CD14-positive monocyte (primary cell): ENCODE measurements around the gene FAM20B. TPM values are rescaled to one million over a fixed set of nuclear protein-coding genes. Genes with fewer than 3 reads are reported as not detected.

Source experiments
- DNase-seq, 3 donors: peaks; one replicate each; pipeline ENCODE4 v3.0.0-alpha.2; 2011 to 2022
- H2AFZ ChIP-seq: 2 replicates; pipeline ENCODE4 v1.6.0; 2012; ENCODE audit warnings: mild to moderate bottlenecking, low read depth, low read length, inconsistent platforms; ENCODE audit not compliant: insufficient read depth, poor library complexity, severe bottlenecking
- H3K27ac ChIP-seq, 2 donors: 1 replicate in 1 of 2; 2 replicates in 1 of 2; pipeline ENCODE4 v1.5.1; 2012 to 2013; ENCODE audit warnings: low read length in 2 of 2, control low read depth in 1 of 2, inconsistent platforms in 1 of 2, low read depth in 1 of 2, mild to moderate bottlenecking in 1 of 2
- H3K27me3 ChIP-seq, 2 donors: one replicate each; pipeline versions ENCODE4 v1.6.0 to v1.6.1; 2011 to 2013; ENCODE audit warnings: low read length in 2 of 2; ENCODE audit not compliant: control insufficient read depth in 2 of 2, insufficient read depth in 2 of 2
- H3K36me3 ChIP-seq, 2 donors: replicated peaks in 1 of 2; 1 replicate in 1 of 2; 2 replicates in 1 of 2; pipeline versions ENCODE4 v1.5.1 to v1.6.1; 2012 to 2013; ENCODE audit warnings: low read length in 2 of 2, control low read depth in 1 of 2, inconsistent platforms in 1 of 2, mild to moderate bottlenecking in 1 of 2; ENCODE audit not compliant: insufficient read depth in 2 of 2, control insufficient read depth in 1 of 2
- H3K4me1 ChIP-seq, 2 donors: 1 replicate in 1 of 2; 2 replicates in 1 of 2; pipeline versions ENCODE4 v1.5.1 to v1.6.1; 2012 to 2013; ENCODE audit warnings: low read length in 2 of 2, control low read depth in 1 of 2, inconsistent platforms in 1 of 2, mild to moderate bottlenecking in 1 of 2, moderate library complexity in 1 of 2; ENCODE audit not compliant: insufficient read depth in 2 of 2, control insufficient read depth in 1 of 2
- H3K4me2 ChIP-seq: replicated peaks from 2 replicates; pipeline ENCODE3; 2012; ENCODE audit warnings: low read length, moderate library complexity, mild to moderate bottlenecking; ENCODE audit not compliant: poor library complexity, severe bottlenecking; ENCODE audit errors: extremely low read depth
- H3K4me3 ChIP-seq, 3 experiments: fragments of 200-600 bp in 1 of 3; sonication (generic) in 1 of 3; replicated peaks in 1 of 3; 1 replicate in 2 of 3; 2 replicates in 1 of 3; pipeline ENCODE4 v1.5.1; 2011 to 2013; ENCODE audit warnings: low read length in 3 of 3, mild to moderate bottlenecking in 3 of 3, control low read depth in 2 of 3, low read depth in 2 of 3, inconsistent platforms in 1 of 3, moderate library complexity in 1 of 3
- H3K79me2 ChIP-seq: 2 replicates; pipeline ENCODE4 v1.6.0; 2012; ENCODE audit warnings: mild to moderate bottlenecking, control low read depth, inconsistent platforms, low read length, moderate library complexity; ENCODE audit not compliant: insufficient read depth
- H3K9ac ChIP-seq: 2 replicates; pipeline ENCODE4 v1.6.0; 2017; ENCODE audit warnings: low read length, mild to moderate bottlenecking; ENCODE audit not compliant: insufficient read depth, poor library complexity, severe bottlenecking
- H3K9me3 ChIP-seq, 2 donors: replicated peaks in 1 of 2; 1 replicate in 1 of 2; 2 replicates in 1 of 2; pipeline versions ENCODE4 v1.5.1 to v1.6.1; 2012 to 2013; ENCODE audit warnings: low read length in 2 of 2, control low read depth in 1 of 2; ENCODE audit not compliant: control insufficient read depth in 1 of 2, insufficient read depth in 1 of 2
- H4K20me1 ChIP-seq: 2 replicates; pipeline ENCODE4 v1.6.0; 2012; ENCODE audit warnings: mild to moderate bottlenecking, low read length, control low read depth, moderate library complexity; ENCODE audit not compliant: insufficient read depth
- H3K27ac Mint-ChIP-seq, 7 donors: one replicate each; pipeline ENCODE4 v1.8.0; 2020; ENCODE audit warnings: mild to moderate bottlenecking in 7 of 7, mixed read lengths in 7 of 7, moderate library complexity in 6 of 7, inconsistent platforms in 2 of 7
- H3K27me3 Mint-ChIP-seq, 3 donors: one replicate each; pipeline ENCODE4 v1.8.0; 2021 to 2022; ENCODE audit warnings: low read depth in 3 of 3, mild to moderate bottlenecking in 3 of 3, mixed read lengths in 3 of 3, moderate library complexity in 3 of 3, inconsistent platforms in 1 of 3
- H3K36me3 Mint-ChIP-seq, 2 donors: one replicate each; pipeline ENCODE4 v1.8.0; 2020; ENCODE audit warnings: mixed read lengths in 2 of 2, inconsistent platforms in 1 of 2, mild to moderate bottlenecking in 1 of 2
- H3K4me1 Mint-ChIP-seq: one replicate; pipeline ENCODE4 v1.8.0; 2020; ENCODE audit warnings: mild to moderate bottlenecking, mixed read lengths
- H3K4me3 Mint-ChIP-seq, 2 donors: one replicate each; pipeline ENCODE4 v1.8.0; 2020; ENCODE audit warnings: mild to moderate bottlenecking in 2 of 2, mixed read lengths in 2 of 2, moderate library complexity in 1 of 2
- H3K9me3 Mint-ChIP-seq, 7 donors: one replicate each; pipeline ENCODE4 v1.8.0; 2020 to 2022; ENCODE audit warnings: mixed read lengths in 7 of 7, mild to moderate bottlenecking in 6 of 7, moderate library complexity in 6 of 7, inconsistent platforms in 2 of 7
- WGBS: methylation state at CpG from one replicate; pipeline ENCODE4 v1.1.5; 2013; ENCODE audit warnings: missing lambda C conversion rate; ENCODE audit not compliant: insufficient coverage; 5-methylcytosine and 5-hydroxymethylcytosine counted together
- intact Hi-C, 2 donors: fragments of 100-400 bp; cut with micrococcal nuclease; formaldehyde crosslinking; loops; one replicate each; pipeline versions ENCODE4 v1.15.0 to v1.15.1; 2023
- polyA plus RNA-seq, 3 donors: library from polyadenylated mRNA; depleted of rRNA in 1 of 3; unstranded in 2 of 3; stranded (reverse) in 1 of 3; fragments of 300-500 nt in 2 of 3; fragments of >200 nt in 1 of 3; fragmentation: Illumina TruSeq in 2 of 3; gene quantifications; 1 replicate in 2 of 3; 2 replicates in 1 of 3; pipeline ENCODE4 v1.2.3, GENCODE V29; 2012 to 2021
- TF ChIP-seq, protein P1 (sequence below): fragments of 200-600 bp; IDR thresholded peaks from one replicate; pipeline ENCODE4 v1.8.0; 2022; ENCODE audit warnings: antibody characterized with exemption, mild to moderate bottlenecking

FAM20B gene
- polyA plus RNA-seq, 3 donors, result 4.0 to 6.7 (median 4.4) TPM

DNA sequence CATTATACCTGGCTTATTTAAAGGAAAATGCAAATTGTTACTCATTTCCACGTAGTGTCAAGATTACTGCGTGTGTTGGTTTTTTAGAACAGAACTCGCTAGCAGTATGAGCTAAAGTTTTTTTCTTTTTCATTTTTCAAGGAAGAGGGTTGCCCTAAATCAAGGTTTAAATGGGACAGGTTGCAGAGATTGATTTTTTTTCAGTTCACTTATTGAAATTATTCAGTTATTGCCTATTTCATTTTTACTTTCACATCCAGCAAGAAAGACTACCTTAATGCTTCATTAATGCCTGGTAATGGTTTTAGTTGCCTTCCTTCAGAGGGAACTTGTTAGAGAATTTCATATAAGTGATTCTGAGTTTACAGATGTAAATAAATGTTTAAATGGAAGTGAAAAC, 5.6 kb downstream of the FAM20B start:
- H3K27me3 Mint-ChIP-seq, result peaks cover 0 to 2% (median 0%) of the 10 kb centered on the region in 3 donors
- Histone ChIP-seq H3K4me2 (no peak overlapping the region), H3K27me3 (no peaks in the 10 kb centered on the region), H3K9ac (no peak overlapping the region), H2AFZ (no peak overlapping the region), H3K9me3 (no peaks in the 10 kb centered on the region), H3K27ac (peak overlapping the region in 1 of 2 donors; percentile 17), H4K20me1 (peaks cover 3% of the 10 kb centered on the region), H3K36me3 (no peaks in the 10 kb centered on the region), H3K4me1 (peaks cover 31 to 50% of the 10 kb centered on the region in 2 donors), H3K79me2 (peaks cover 98% of the 10 kb centered on the region), H3K4me3 (no peak overlapping the region)
- intact Hi-C loops, result no loop called here
- no peaks in the 10 kb centered on the region for H3K36me3 Mint-ChIP-seq
- no CpG with 5 or more reads among the region's 3 CpGs for WGBS
- no peak overlapping the region for H3K4me3 Mint-ChIP-seq
- H3K27ac Mint-ChIP-seq, result no peak overlapping the region
- TF ChIP-seq, protein P1, sequence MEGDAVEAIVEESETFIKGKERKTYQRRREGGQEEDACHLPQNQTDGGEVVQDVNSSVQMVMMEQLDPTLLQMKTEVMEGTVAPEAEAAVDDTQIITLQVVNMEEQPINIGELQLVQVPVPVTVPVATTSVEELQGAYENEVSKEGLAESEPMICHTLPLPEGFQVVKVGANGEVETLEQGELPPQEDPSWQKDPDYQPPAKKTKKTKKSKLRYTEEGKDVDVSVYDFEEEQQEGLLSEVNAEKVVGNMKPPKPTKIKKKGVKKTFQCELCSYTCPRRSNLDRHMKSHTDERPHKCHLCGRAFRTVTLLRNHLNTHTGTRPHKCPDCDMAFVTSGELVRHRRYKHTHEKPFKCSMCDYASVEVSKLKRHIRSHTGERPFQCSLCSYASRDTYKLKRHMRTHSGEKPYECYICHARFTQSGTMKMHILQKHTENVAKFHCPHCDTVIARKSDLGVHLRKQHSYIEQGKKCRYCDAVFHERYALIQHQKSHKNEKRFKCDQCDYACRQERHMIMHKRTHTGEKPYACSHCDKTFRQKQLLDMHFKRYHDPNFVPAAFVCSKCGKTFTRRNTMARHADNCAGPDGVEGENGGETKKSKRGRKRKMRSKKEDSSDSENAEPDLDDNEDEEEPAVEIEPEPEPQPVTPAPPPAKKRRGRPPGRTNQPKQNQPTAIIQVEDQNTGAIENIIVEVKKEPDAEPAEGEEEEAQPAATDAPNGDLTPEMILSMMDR, result no peak
- H3K9me3 Mint-ChIP-seq, result peaks cover 0 to 2% (median 0%) of the 10 kb centered on the region in 7 donors
- DNase-seq, result no peak
- H3K4me1 Mint-ChIP-seq, result peaks cover 65% of the 10 kb centered on the region

DNA sequence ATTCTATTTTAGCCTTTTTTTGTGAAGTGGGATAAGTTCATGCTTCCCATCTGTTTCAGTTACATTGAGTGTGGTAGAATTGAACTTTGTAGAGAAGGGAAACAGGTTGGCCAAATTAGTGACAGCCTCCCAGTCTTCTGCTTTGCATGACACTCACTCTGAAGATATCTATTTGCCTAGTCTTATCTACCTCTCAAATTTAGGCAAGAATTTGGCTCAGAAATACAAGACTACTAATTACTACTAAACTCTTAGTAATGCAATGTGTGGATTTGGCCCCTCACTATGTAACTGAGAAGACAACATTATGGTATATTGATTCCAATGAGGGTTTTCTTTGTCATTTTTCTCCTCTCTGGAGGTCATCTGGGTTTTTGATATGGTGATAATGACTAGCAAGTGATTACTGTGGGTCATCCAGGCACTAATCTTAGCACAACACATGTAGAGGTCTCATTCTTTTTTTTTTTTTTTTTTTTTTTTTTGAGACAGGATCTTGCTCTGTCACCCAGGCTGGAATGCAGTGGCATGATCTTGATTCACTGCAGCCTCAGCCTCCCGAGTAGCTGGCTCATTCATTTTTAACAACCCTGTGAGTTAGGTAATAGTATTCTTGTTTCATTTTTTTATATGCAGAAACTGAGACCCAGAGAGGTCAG, 6.3 kb downstream of the FAM20B start:
- Histone ChIP-seq H3K27ac (peak overlapping the region in 1 of 2 donors; percentile 17), H3K4me2 (no peak overlapping the region), H3K9me3 (no peaks in the 10 kb centered on the region), H3K9ac (no peak overlapping the region), H3K4me3 (no peak overlapping the region), H3K27me3 (no peaks in the 10 kb centered on the region), H4K20me1 (peaks cover 3% of the 10 kb centered on the region), H3K79me2 (peaks cover 98% of the 10 kb centered on the region), H2AFZ (no peak overlapping the region), H3K4me1 (peaks cover 27 to 47% of the 10 kb centered on the region in 2 donors), H3K36me3 (no peaks in the 10 kb centered on the region)
- no peak for DNase-seq
- intact Hi-C loops, result no loop called here
- Mint-ChIP-seq H3K27ac (peak overlapping the region in 2 of 7 donors; percentile 18 to 71), H3K4me1 (peaks cover 67% of the 10 kb centered on the region), H3K36me3 (no peaks in the 10 kb centered on the region), H3K9me3 (peaks cover 0 to 2% (median 0%) of the 10 kb centered on the region in 7 donors), H3K4me3 (no peak overlapping the region), H3K27me3 (no peaks in the 10 kb centered on the region)
- no CpG with 5 or more reads among the region's 1 CpG for WGBS
- TF ChIP-seq, protein P1, result no peak
